ENCODE data around the gene ARMC5. TPM values are rescaled to one million over a fixed set of nuclear protein-coding genes. Genes with fewer than 3 reads are reported as not detected.
A peak's percentile ranks its signal among the peaks of the same experiment; 100 is the strongest.
"Not testable (repeated sequence)": the region's sequence is repeated elsewhere in the genome, so short reads cannot be mapped to it uniquely, and the experiment has no call there.

The ARMC5 gene
- total and polyA plus RNA-seq, 7 donors, result 2.4 to 11.1 (median 4.6) TPM

- no peak overlapping the region for H3K4me3 ChIP-seq
- H3K27me3 ChIP-seq, result no peaks in the 10 kb centered on the region
- TF ChIP-seq EP300 (IDR thresholded peaks at IDR 0.05), result no peak
- TF ChIP-seq POLR2AphosphoS5 (IDR thresholded peaks at IDR 0.05), result no peak
- no peak for TF ChIP-seq CTCF (IDR thresholded peaks at IDR 0.05)
- no peak for TF ChIP-seq POLR2A (IDR thresholded peaks at IDR 0.05)
- DNase-seq, result peak; percentile 25
- no peak overlapping the region for H3K27ac ChIP-seq
- H3K4me1 ChIP-seq, result peaks cover 0 to 12% (median 7%) of the 10 kb centered on the region in 4 donors
- WGBS, 2 donors, result 81 to 83% methylated on average over 2 of the region's 2 CpGs
- intact Hi-C loops (cut with DNase I), result no loop called here
- H3K9me3 ChIP-seq, result no peaks in the 10 kb centered on the region
- no peaks in the 10 kb centered on the region for H3K36me3 ChIP-seq
These were observed 20.9 kb upstream of the ARMC5 start for GRCh38 chr16:31438414-31438813.

DNA sequence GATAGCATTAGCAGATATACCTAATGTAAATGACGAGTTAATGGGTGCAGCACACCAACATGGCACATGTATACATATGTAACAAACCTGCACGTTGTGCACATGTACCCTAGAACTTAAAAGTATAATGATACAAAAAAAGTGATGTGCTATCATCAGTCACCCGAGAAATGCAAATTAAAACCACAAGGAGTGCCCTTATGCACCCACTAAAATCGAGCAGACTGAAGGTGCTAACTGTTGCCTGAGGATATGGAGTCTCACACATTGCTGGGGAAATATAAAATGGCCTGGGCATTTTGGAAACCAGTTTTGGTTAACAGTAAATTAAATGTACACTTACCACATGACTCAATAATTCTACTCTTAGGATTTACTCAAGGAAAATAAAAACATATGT is 20.3 kb upstream of the ARMC5 start:
- H3K36me3 ChIP-seq; H3K9me3 ChIP-seq; intact Hi-C loops (cut with DNase I); H3K27ac ChIP-seq; DNase-seq; H3K4me3 ChIP-seq; H3K27me3 ChIP-seq: not testable (repeated sequence)
- WGBS, 2 donors, result 41 to 43% methylated on average over 3 of the region's 4 CpGs
- peaks cover 0 to 12% (median 7%) of the 10 kb centered on the region in 4 donors for H3K4me1 ChIP-seq

- no peak overlapping the region for H3K27ac ChIP-seq
- no peaks in the 10 kb centered on the region for H3K36me3 ChIP-seq
- H3K4me1 ChIP-seq, result peaks cover 0 to 12% (median 7%) of the 10 kb centered on the region in 4 donors
- no peaks in the 10 kb centered on the region for H3K9me3 ChIP-seq
- intact Hi-C loops (cut with DNase I), result no loop called here
- no peaks in the 10 kb centered on the region for H3K27me3 ChIP-seq
- TF ChIP-seq POLR2AphosphoS5 (IDR thresholded peaks at IDR 0.05) (no peak), POLR2A (IDR thresholded peaks at IDR 0.05) (no peak), EP300 (IDR thresholded peaks at IDR 0.05) (no peak)
- no peak overlapping the region for H3K4me3 ChIP-seq
- WGBS, 2 donors, result 80 to 89% methylated on average over 3 of the region's 3 CpGs
- DNase-seq, result peak; percentile 22
These were observed 19.8 kb upstream of the ARMC5 start for GRCh38 chr16:31439519-31439918.

GRCh38 chr16:31440516-31441184 is 18.7 kb upstream of the ARMC5 start:
- Histone ChIP-seq H3K9me3 (no peaks in the 10 kb centered on the region), H3K4me3 (no peak overlapping the region), H3K4me1 (peaks cover 0 to 12% (median 7%) of the 10 kb centered on the region in 4 donors), H3K27ac (no peak overlapping the region), H3K27me3 (no peaks in the 10 kb centered on the region), H3K36me3 (no peaks in the 10 kb centered on the region)
- intact Hi-C loops (cut with DNase I), result loop anchor here (5.0 kb wide), 2 partner anchors 263 to 432 kb away; partner anchors contain the start of gene ZNF267
- TF ChIP-seq POLR2A (IDR thresholded peaks at IDR 0.05) (no peak), CTCF (IDR thresholded peaks at IDR 0.05) (no peak), POLR2AphosphoS5 (IDR thresholded peaks at IDR 0.05) (no peak), EP300 (IDR thresholded peaks at IDR 0.05) (no peak)
- DNase-seq, result peak; percentile 30
- WGBS, 2 donors, result 77 to 82% methylated on average over 4 of the region's 4 CpGs

GRCh38 chr16:31441956-31442355 is 17.3 kb upstream of the ARMC5 start:
- peak overlapping the region; percentile 91 to 96 (median 94) for H3K27ac ChIP-seq
- no peaks in the 10 kb centered on the region for H3K27me3 ChIP-seq
- 52 to 62% methylated on average over 34 of the region's 34 CpGs for WGBS, 2 donors
- H3K4me1 ChIP-seq, result peaks cover 0 to 12% (median 7%) of the 10 kb centered on the region in 4 donors
- peak overlapping the region; percentile 63 to 73 (median 70) for H3K4me3 ChIP-seq
- H3K36me3 ChIP-seq, result no peaks in the 10 kb centered on the region
- TF ChIP-seq POLR2AphosphoS5 (IDR thresholded peaks at IDR 0.05) (no peak), EP300 (IDR thresholded peaks at IDR 0.05) (no peak), POLR2A (IDR thresholded peaks at IDR 0.05) (no peak), CTCF (IDR thresholded peaks at IDR 0.05) (no peak)
- DNase-seq, result peak; percentile 69
- intact Hi-C loops (cut with DNase I), result loop anchor here (5.0 kb wide), 2 partner anchors 265 to 430 kb away; partner anchors contain the start of gene ZNF267
- no peaks in the 10 kb centered on the region for H3K9me3 ChIP-seq

DNA sequence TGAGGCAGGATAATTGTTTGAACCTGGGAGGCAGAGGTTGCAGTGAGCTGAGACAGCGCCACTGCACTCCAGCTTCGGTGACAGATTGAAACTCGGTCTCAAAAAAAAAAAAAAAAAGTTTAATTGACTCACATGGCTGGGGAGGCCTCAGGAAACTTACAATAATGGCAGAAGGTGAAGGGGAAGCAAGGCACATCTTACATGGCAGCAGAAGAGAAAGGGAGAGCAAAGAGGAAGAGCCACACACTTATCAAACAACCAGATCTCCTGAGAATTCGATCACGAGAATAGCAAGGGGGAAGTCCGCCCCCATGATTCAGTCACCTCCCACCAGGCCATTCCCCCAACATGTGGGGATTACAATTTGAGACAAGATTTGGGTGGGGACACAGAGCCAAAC is 13.4 kb upstream of the ARMC5 start:
- intact Hi-C loops (cut with DNase I); H3K27me3 ChIP-seq; H3K36me3 ChIP-seq; H3K9me3 ChIP-seq; H3K27ac ChIP-seq; H3K4me3 ChIP-seq: not testable (repeated sequence)
- peak; percentile 27 for DNase-seq
- peaks cover 0 to 12% (median 7%) of the 10 kb centered on the region in 4 donors for H3K4me1 ChIP-seq
- WGBS, 2 donors, result 84 to 90% methylated on average over 6 of the region's 6 CpGs

All from sigmoid colon (tissue), 7 donors.